GM19324 (cell line): Measurements from ENCODE around the gene USP25.
A peak's percentile ranks its signal among the peaks of the same experiment; 100 is the strongest.

Source experiments
- ATAC-seq: cut with Tn5 transposase; IDR thresholded peaks from one replicate; pipeline ENCODE4 v1.9.1; 2021; ENCODE audit warnings: mild to moderate bottlenecking, moderate library complexity; ENCODE audit not compliant: unreplicated experiment, low FRiP score

Gene USP25

GRCh38 chr21:15729674-15730483 lies at the start of gene USP25:
USP25 (plus strand) TSS chr21:15729982; CDS start chr21:15730394, 412 bp downstream.
- ATAC-seq = peak; percentile 86

- ATAC-seq = no peak
Observed at GRCh38 chr21:15682186-15682895, 47.4 kb upstream of the USP25 start.

GRCh38 chr21:15682977-15683376 lies 46.8 kb upstream of the USP25 start:
- no peak for ATAC-seq

- ATAC-seq = no peak
Observed at GRCh38 chr21:15686506-15686905, 43.3 kb upstream of the USP25 start.

GRCh38 chr21:15687208-15687607 lies 42.6 kb upstream of the USP25 start:
- no peak for ATAC-seq

GRCh38 chr21:15688016-15688415 lies 41.8 kb upstream of the USP25 start:
- ATAC-seq = no peak

GRCh38 chr21:15688809-15689208 lies 41.0 kb upstream of the USP25 start:
- no peak for ATAC-seq

- ATAC-seq = no peak
Observed at GRCh38 chr21:15692711-15693110, 37.1 kb upstream of the USP25 start.

- no peak for ATAC-seq
Observed at GRCh38 chr21:15695241-15695640, 34.5 kb upstream of the USP25 start.

GRCh38 chr21:15701830-15702229 lies 28.0 kb upstream of the USP25 start:
- no peak for ATAC-seq

- no peak for ATAC-seq
Observed at GRCh38 chr21:15703932-15704331, 25.9 kb upstream of the USP25 start.

- no peak for ATAC-seq
Observed at GRCh38 chr21:15706696-15707095, 23.1 kb upstream of the USP25 start.

- no peak for ATAC-seq
Observed at GRCh38 chr21:15713412-15713811, 16.4 kb upstream of the USP25 start.

- no peak for ATAC-seq
Observed at GRCh38 chr21:15718711-15719110, 11.1 kb upstream of the USP25 start.

GRCh38 chr21:15719976-15720375 lies 9.8 kb upstream of the USP25 start:
- no peak for ATAC-seq

- ATAC-seq = no peak
Observed at GRCh38 chr21:15722591-15723324, 7.0 kb upstream of the USP25 start.

GRCh38 chr21:15725949-15726348 lies 3.8 kb upstream of the USP25 start:
- no peak for ATAC-seq

GRCh38 chr21:15728046-15728445 lies 1.7 kb upstream of the USP25 start:
- ATAC-seq = no peak

- ATAC-seq = no peak
Observed at GRCh38 chr21:15729346-15729673, 472 bp upstream of the USP25 start.

- no peak for ATAC-seq
Observed at GRCh38 chr21:15730484-15731242, 881 bp downstream of the USP25 start.

- no peak for ATAC-seq
Observed at GRCh38 chr21:15731243-15731613, 1.4 kb downstream of the USP25 start.
